HepG2 (cell line): ENCODE results near the gene DOK4. TPM values are rescaled to one million over a fixed set of nuclear protein-coding genes. Genes with fewer than 3 reads are reported as not detected.
A peak's percentile ranks its signal among the peaks of the same experiment; 100 is the strongest.

ENCODE experiments used
- CENPBD1 ChIP-seq: sonication (generic); formaldehyde crosslinking; IDR thresholded peaks from 2 replicates; pipeline ENCODE4 v1.8.0; 2022; ENCODE audit warnings: missing genetic modification reagents, low read depth, mild to moderate bottlenecking, borderline replicate concordance
- ELF4 ChIP-seq: sonication (generic); formaldehyde crosslinking; IDR thresholded peaks from 2 replicates; pipeline ENCODE4 v1.5.0; 2020; ENCODE audit warnings: missing genetic modification reagents, mild to moderate bottlenecking, moderate library complexity, borderline replicate concordance
- FOXA1 ChIP-seq, 2 experiments: fragments of 450-650 bp in 1 of 2; sonication (generic) in 1 of 2; formaldehyde crosslinking in 1 of 2; IDR thresholded peaks; 2 replicates each; pipeline versions ENCODE4 v1.4.0 to v1.6.1; 2016 to 2020; ENCODE audit warnings: missing genetic modification reagents in 1 of 2
- HNRNPUL1 ChIP-seq: fragments of 200-400 bp; formaldehyde crosslinking; IDR thresholded peaks from 2 replicates; pipeline ENCODE4 v1.6.1; 2017; ENCODE audit warnings: low read depth, mild to moderate bottlenecking, low read length, moderate library complexity
- IKZF5 ChIP-seq: IDR thresholded peaks from 2 replicates; pipeline ENCODE4 v1.6.1; 2018; ENCODE audit warnings: missing genetic modification reagents, mild to moderate bottlenecking, missing compliant biosample characterization
- IRX3 ChIP-seq: sonication (generic); formaldehyde crosslinking; IDR thresholded peaks from 2 replicates; pipeline ENCODE4 v1.8.1; 2023; ENCODE audit warnings: mild to moderate bottlenecking, low read depth, missing genetic modification reagents, borderline replicate concordance
- KDM3A ChIP-seq: IDR thresholded peaks from 2 replicates; pipeline ENCODE4 v1.6.1; 2018; ENCODE audit warnings: low read depth, missing compliant biosample characterization
- KMT2B ChIP-seq: IDR thresholded peaks from 2 replicates; pipeline ENCODE4 v1.6.1; 2016; ENCODE audit warnings: missing genetic modification reagents, missing compliant biosample characterization
- PRDM4 ChIP-seq: sonication (generic); formaldehyde crosslinking; IDR thresholded peaks from 2 replicates; pipeline ENCODE4 v1.9.0; 2021; ENCODE audit warnings: missing genetic modification reagents, borderline replicate concordance
- RFX3 ChIP-seq: IDR thresholded peaks from 2 replicates; pipeline ENCODE4 v1.6.1; 2016; ENCODE audit warnings: missing biosample characterization, missing genetic modification reagents
- SRSF9 ChIP-seq: fragments of 200-400 bp; formaldehyde crosslinking; IDR thresholded peaks from 2 replicates; pipeline ENCODE4 v1.6.1; 2018; ENCODE audit warnings: borderline replicate concordance, mild to moderate bottlenecking, low read depth, low read length; ENCODE audit not compliant: insufficient read depth, poor library complexity, severe bottlenecking
- ZBTB25 ChIP-seq: IDR thresholded peaks from 2 replicates; pipeline ENCODE4 v1.6.1; 2018; ENCODE audit warnings: missing genetic modification reagents
- ZBTB43 ChIP-seq: sonication (generic); formaldehyde crosslinking; conservative IDR thresholded peaks from 2 replicates; pipeline ENCODE4 v1.4.0; 2020; ENCODE audit warnings: missing genetic modification reagents
- ZKSCAN8 ChIP-seq: IDR thresholded peaks from 2 replicates; pipeline ENCODE4 v1.6.1; 2016; ENCODE audit warnings: borderline replicate concordance, missing genetic modification reagents, missing compliant biosample characterization
- ZNF280B ChIP-seq: sonication (generic); formaldehyde crosslinking; IDR thresholded peaks from 2 replicates; pipeline ENCODE4 v1.5.0; 2020; ENCODE audit warnings: missing genetic modification reagents, mild to moderate bottlenecking, borderline replicate concordance
- ZNF562 ChIP-seq: sonication (generic); formaldehyde crosslinking; IDR thresholded peaks from 2 replicates; pipeline ENCODE4 v1.8.0; 2022; ENCODE audit warnings: missing genetic modification reagents, borderline replicate concordance
- ZNF773 ChIP-seq: sonication (generic); formaldehyde crosslinking; IDR thresholded peaks from 2 replicates; pipeline ENCODE4 v1.4.0; 2020; ENCODE audit warnings: missing genetic modification reagents, borderline replicate concordance
- ZUFSP ChIP-seq: sonication (generic); formaldehyde crosslinking; IDR thresholded peaks from 2 replicates; pipeline ENCODE4 v1.9.0; 2021; ENCODE audit warnings: missing genetic modification reagents, mild to moderate bottlenecking, borderline replicate concordance
- polyA plus RNA-seq, 8 experiments: library from polyadenylated mRNA; depleted of rRNA in 3 of 8; stranded (reverse) in 7 of 8; unstranded in 1 of 8; fragments of >200 nt; fragmentation: Illumina TruSeq in 4 of 8; extraction: Trizol in 4 of 8; gene quantifications; 2 replicates each; pipeline versions ENCODE4 v1.2.1 to v1.2.3, GENCODE V29; 2011 to 2016; ENCODE audit warnings: low read depth in 4 of 8, missing spikeins in 1 of 8, mixed read lengths in 1 of 8; ENCODE audit not compliant: insufficient read depth in 1 of 8
- total RNA-seq, 5 experiments: library from RNA; depleted of rRNA; stranded (reverse); fragments of >200 nt; fragmentation: Illumina TruSeq; extraction: Trizol; gene quantifications; 2 replicates each; pipeline ENCODE4 v1.2.3, GENCODE V29; 2016; ENCODE audit warnings: low read depth in 1 of 5

Gene DOK4
- total and polyA plus RNA-seq, 2 of the 13 experiments (the other 11 are each of a cell fraction or from before 2014, with no cell fraction given): 52.7 to 70.0 TPM

- TF ChIP-seq ZBTB25 (CRISPR knock-in tag) (peak; percentile 44; the same call in 1 of the 2 replicates), IRX3 (CRISPR knock-in tag) (no peak), ZNF562 (no peak), PRDM4 (CRISPR knock-in tag) (no peak), ZUFSP (CRISPR knock-in tag) (no peak), FOXA1 (IDR thresholded peaks at IDR 0.05) (no peak), FOXA1 (CRISPR knock-in tag; IDR thresholded peaks at IDR 0.05) (no peak), ZBTB43 (CRISPR knock-in tag) (no peak), KMT2B (CRISPR knock-in tag) (no peak), SRSF9 (no peak), RFX3 (CRISPR knock-in tag) (no peak), HNRNPUL1 (no peak), KDM3A (CRISPR knock-in tag) (0 out of 2 replicates have a peak, but pooled peaks have one; percentile 47), IKZF5 (CRISPR knock-in tag) (peak; percentile 57; the same call in 1 of the 2 replicates), ZKSCAN8 (CRISPR knock-in tag) (no peak; the same call in 1 of the 2 replicates), ZNF773 (CRISPR knock-in tag) (no peak), ELF4 (no peak), ZNF280B (CRISPR knock-in tag) (peak; percentile 55; the same call in 1 of the 2 replicates), CENPBD1 (CRISPR knock-in tag) (no peak)
These were observed 33.6 kb upstream of the DOK4 start (continued) for GRCh38 chr16:57519796-57520360.
